SK-N-SH (cell line): ENCODE data around the gene LFNG.

Source experiments
- CTCF ChIP-seq: fragments of 200-600 bp; sonication (generic); IDR thresholded peaks from 2 replicates; pipeline ENCODE4 v1.6.1; 2017; ENCODE audit warnings: antibody characterized with exemption, mild to moderate bottlenecking, moderate library complexity
- EZH2phosphoT487 ChIP-seq: fragments of 200-600 bp; sonication (generic); IDR thresholded peaks from 2 replicates; pipeline ENCODE4 v1.6.1; 2017; ENCODE audit warnings: low read depth, mixed run types, mild to moderate bottlenecking, antibody characterized with exemption, moderate library complexity, borderline replicate concordance
- GABPA ChIP-seq: IDR thresholded peaks from 2 replicates; pipeline ENCODE4 v1.4.0; 2012; ENCODE audit warnings: low read depth, mild to moderate bottlenecking
- RAD21 ChIP-seq: IDR thresholded peaks from 2 replicates; pipeline ENCODE4 v1.6.1; 2012; ENCODE audit warnings: mild to moderate bottlenecking, low read length
- TAF1 ChIP-seq: IDR thresholded peaks from 2 replicates; pipeline ENCODE4 v1.6.1; 2012; ENCODE audit warnings: low read depth, mild to moderate bottlenecking, low read length, moderate library complexity, borderline replicate concordance
- YY1 ChIP-seq: IDR thresholded peaks from 2 replicates; pipeline ENCODE4 v1.4.0; 2012; ENCODE audit warnings: low read depth, mild to moderate bottlenecking
- TF ChIP-seq, protein P1 (sequence below): IDR thresholded peaks from 2 replicates; pipeline ENCODE4; 2012

GRCh38 chr7:2575046-2575732, 55.6 kb downstream of the LFNG start:
- no peak for TF ChIP-seq CTCF
- TF ChIP-seq EZH2phosphoT487 = no peak
- no peak for TF ChIP-seq GABPA
- no peak for TF ChIP-seq YY1
- TF ChIP-seq TAF1 = no peak
- TF ChIP-seq RAD21 = no peak
- TF ChIP-seq, protein P1, sequence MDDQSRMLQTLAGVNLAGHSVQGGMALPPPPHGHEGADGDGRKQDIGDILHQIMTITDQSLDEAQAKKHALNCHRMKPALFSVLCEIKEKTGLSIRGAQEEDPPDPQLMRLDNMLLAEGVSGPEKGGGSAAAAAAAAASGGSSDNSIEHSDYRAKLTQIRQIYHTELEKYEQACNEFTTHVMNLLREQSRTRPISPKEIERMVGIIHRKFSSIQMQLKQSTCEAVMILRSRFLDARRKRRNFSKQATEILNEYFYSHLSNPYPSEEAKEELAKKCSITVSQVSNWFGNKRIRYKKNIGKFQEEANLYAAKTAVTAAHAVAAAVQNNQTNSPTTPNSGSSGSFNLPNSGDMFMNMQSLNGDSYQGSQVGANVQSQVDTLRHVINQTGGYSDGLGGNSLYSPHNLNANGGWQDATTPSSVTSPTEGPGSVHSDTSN = no peak
